Urothelium cell line (cell line): ENCODE results near the gene CHIA.
"Not testable (repeated sequence)": the region's sequence is repeated elsewhere in the genome, so short reads cannot be mapped to it uniquely, and the experiment has no call there.

ENCODE experiments used
- DNase-seq: peaks from one replicate; pipeline ENCODE4 v3.0.0; 2011; ENCODE audit warnings: low spot score, mixed read lengths
- FAIRE-seq: peaks from 2 replicates; lab custom pipeline; 2011; peaks lifted over from hg19 to GRCh38; lab: Jason Lieb, UNC

Gene CHIA

DNA sequence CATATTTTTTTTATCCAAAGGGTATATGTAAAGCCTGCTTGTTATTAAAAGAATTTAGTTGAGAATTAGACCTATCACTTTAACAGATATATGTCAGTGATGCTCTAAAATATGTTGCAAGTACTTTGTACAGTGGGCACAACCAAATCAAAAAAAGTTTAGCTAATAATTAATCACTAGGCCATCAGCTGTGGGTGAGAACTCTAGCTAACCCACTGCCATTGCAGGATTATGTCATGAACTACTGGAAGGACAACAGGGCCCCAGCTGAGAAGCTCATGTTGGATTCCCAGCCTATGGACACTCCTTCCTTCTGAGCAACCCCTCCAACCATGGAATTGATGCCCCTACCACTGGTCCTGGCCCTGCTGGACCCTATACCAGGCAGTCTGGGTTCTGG lies 6.8 kb upstream of the CHIA start:
- no peak for FAIRE-seq
- no peak for DNase-seq

DNA sequence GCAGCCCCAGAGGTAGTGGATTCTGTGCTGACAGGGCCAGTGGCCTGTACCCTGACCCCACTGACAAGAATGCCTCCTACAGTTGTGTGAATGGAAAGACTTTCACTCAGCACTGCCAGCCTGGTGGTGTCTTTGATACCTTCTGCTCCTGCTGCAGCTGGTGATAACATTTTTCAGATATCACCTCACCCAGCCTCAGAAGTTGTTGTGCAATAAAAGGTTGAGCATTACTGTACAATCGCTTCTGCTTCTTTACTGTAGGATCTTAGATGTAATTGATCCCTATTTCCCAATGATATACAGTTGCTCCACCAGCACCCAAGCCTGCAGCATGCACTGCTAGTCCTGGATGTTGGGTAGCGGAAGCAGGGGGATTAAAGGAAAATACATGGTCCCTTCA lies 4.8 kb upstream of the CHIA start:
- DNase-seq (no peak), FAIRE-seq (no peak)

DNA sequence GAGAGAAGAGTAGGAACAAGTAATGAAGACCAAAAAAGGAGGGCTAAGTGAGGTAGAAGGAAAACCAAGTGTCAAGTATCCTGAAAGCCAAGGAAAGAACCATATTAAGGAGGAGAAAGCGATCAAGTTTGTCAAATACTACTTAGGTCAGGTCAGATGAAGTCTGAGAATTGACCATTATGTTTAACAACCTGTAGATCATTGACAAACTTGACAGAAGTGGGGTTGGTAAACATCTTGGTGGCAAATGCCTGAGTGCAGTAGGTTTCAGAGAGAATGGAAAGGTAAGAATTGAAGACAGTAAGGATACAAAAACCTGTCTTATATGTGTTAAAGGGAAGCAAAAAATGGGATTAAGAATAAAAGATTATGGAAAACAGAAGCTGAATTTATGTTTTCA lies 3.7 kb upstream of the CHIA start:
- FAIRE-seq (no peak), DNase-seq (no peak)

DNA sequence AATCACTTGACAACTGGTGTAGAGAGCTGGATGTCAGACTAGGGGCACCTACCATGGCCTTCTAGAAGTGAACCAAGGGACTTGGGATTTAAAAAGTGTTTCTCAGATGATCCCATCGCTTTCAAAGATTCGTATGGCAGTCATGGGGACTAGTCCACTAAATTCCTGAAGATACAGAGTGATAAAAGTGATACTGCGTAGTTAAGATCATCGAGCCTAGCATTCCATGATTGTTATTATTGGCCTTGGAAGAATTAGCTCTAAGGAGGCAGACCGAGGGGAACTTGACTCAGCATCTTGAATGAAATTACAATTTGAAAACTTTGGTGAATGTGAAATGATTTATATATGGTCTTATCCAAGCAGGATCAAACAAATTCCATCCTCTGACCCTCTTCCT lies 1.3 kb upstream of the CHIA start:
- FAIRE-seq, result no peak

DNA sequence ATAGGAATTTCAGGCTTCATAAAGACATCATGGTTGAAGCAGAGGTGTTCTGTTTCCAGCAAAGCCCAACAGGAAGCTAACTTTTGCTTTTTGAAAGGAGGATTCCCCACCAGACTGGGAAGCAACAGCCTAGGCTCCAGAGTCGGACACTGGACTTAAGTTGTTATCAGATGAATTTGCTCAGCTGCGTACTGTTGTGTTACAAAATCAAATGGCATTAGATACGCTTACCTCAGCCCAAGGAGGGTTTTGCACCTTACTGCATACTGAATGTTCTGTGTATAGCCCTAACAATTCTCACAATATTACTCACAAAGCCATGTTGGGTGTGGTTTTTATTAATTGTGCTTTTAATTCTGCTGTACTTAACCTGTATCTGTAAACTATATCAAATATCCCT lies 547 bp upstream of the CHIA start:
- FAIRE-seq (no peak), DNase-seq (no peak)

More for the DNA sequence above, 1.3 kb upstream of the CHIA start:
- DNase-seq, result no peak

DNA sequence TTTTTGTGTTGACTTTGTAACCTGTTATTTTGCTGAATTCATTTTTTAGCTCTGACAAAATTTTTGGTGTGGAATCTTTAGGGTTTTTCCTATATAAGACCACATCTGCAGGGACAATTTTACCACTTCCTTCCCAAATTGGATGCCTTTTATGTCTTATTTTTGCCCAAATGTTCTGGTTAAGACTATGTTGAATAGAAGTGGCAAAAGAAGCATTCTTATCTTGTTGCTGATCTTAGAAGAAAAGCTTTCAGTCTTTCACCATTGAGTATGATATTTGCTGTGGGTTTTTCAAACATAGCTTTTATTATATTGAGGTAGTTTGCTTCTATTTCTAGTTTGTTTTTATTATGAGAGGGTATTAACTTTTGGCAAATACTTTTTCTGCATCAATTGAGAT lies 3.7 kb downstream of the CHIA start:
- DNase-seq (no peak), FAIRE-seq (no peak)

DNA sequence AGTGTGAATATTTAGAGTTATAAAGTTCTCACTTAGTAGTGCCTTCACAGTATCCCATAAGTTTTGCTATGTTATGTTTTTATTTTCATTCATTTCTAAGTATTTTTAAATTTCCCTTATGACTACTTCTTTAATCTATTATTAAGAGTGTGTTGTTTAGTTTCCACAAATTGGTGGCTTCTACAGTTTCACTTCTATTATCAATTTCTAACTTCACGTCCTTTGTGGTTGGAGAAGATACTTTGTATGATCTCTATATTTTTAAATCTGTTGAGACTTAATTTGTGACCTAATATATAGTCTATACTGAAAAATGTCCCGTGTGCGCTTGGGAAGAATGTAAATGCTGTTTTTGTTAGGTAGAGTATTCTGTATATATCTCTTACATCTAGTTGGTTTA lies 11.7 kb downstream of the CHIA start:
- DNase-seq (no peak), FAIRE-seq (no peak)

DNA sequence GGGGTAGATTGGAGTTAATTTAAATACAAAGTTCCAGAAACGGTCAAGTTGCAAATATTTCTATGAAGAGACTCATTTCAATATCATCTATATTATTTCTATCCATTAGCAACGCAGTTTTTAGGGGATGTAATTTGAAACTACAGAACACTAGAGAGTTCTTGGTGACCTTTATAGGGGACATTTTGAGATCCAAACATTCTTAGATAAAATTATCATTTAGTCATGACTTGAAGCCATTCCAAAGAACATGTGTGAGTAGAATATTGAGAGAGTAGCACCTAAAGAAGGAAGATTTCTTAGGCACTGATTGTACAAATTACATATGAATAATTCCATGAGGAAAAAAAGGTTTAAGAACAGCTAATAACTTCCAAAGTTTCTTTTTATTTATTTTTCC lies 19.0 kb downstream of the CHIA start:
- no peak for DNase-seq
- no peak for FAIRE-seq

DNA sequence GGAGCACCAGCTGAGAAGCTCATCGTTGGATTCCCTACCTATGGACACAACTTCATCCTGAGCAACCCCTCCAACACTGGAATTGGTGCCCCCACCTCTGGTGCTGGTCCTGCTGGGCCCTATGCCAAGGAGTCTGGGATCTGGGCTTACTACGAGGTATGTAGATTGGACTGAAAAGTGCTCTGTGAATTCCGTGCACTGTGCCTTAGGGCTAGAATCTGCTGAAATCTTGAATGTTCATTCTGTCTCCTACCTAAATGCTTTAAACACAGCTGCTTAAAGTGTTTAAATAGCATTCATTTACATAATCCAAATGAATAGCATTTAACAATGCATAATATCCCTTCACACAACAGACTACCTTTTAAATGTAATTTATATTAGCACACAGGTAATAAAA lies 27.9 kb downstream of the CHIA start:
- no peak for FAIRE-seq
- no peak for DNase-seq

DNA sequence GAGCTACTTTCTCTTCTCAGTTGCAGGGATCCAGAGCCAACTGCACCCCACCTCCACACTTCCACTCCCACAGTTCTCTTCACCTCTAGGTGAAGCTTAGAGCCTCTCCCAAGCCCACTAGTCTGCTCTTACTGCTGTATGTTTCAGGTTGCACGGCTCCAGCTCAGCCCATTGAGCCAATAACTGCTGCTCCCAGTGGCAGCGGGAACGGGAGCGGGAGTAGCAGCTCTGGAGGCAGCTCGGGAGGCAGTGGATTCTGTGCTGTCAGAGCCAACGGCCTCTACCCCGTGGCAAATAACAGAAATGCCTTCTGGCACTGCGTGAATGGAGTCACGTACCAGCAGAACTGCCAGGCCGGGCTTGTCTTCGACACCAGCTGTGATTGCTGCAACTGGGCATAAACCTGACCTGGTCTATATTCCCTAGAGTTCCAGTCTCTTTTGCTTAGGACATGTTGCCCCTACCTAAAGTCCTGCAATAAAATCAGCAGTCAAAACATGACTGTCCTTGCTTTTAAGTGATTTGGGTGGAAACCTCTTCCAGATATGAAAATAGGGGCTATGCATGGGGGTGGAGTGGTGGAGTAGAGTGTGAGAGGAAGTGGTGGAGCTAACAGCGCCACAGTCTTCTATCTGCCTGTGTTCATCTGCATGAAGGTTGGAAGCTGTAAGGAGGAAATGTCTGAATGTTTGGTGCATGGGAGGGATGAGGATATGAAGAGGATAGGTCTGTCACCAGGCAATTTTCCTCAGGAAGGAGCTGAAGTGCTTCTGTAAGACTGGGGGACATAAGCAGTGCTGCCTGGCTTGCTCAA lies 29.6 kb downstream of the CHIA start:
- no peak for FAIRE-seq
- no peak for DNase-seq

DNA sequence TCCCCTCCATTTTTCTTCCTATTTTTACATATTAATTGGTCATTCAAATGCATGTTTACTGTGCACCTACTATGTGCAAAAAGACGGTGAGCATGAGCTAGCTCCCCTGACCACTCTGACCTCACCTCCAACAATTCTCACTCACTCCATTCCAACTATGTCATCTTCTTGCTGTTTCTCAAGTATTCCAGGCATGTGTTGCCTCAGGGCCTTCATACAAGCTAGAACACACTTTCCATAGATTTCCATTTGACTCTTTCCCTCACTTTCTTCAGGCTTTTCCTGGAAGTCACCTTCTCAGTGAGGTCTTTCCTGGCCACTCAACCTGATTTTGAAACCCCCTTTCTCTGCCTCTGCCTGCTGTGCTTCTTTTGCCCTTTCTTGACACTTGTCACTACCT lies 32.6 kb downstream of the CHIA start:
- FAIRE-seq (no peak), DNase-seq (no peak)

DNA sequence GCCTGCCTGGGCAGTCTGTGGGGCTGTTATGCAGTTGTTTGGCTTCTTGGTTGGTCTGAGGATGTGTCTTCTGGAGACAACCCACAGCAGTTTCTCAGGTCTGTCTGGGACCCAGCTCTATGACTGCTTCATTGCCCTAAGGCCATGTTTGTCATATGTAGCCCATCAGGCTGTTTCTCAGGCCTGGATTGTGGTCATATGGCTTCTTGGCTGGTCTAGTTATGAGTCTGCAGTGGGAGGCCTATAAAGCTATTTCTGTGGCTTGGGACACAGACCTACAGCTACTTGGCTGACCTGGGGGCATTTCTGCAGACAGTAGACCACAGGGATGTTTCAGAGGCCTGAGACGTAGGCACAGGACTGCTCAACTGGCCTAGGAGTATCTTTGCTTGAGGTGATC lies 41.5 kb downstream of the CHIA start:
- FAIRE-seq (no peak), DNase-seq (no peak)

DNA sequence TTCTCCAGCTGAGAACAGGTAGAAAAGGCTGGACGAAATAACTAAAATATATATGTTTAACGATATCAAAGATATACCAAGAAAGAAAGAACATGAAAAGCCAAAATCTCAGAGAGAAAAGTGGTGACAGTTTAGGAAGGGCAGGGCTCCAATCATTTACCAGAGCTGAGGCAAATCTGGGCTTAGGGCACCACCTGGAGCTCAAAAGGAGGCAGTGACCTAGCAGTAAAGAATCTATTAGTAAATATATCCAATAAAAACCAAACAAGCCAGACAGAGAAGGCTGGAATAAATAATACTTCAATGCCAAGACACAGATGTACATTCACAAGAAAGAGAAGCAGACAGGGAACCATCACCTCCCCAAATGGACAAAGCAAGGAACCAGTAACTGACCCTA lies 43.5 kb downstream of the CHIA start:
- FAIRE-seq (no peak), DNase-seq (peak; percentile 51)

DNA sequence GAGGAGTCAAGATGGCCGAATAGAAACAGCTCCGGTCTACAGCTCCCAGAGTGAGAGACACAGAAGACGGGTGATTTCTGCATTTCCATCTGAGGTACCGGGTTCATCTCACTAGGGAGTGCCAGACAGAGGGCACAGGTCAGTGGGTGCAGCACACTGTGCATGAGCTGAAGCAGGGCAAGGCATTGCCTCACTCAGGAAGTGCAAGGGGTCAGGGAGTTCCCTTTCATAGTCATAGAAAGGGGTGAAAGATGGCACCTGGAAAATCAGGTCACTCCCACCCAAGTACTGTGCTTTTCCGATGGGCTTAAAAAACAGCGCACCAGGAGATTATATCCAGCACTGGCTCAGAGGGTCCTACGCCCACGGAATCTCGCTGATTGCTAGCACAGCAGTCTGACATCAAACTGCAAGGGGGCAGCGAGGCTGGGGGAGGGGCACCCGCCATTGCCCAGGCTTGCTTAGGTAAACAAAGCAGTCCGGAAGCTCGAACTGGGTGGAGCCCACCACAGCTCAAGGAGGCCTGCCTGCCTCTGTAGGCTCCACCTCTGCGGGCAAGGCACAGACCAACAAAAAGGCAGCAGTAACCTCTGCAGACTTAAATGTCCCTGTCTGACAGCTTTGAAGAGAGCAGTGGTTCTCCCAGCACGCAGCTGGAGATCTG lies 44.7 kb downstream of the CHIA start:
- FAIRE-seq, DNase-seq: not testable (repeated sequence)

DNA sequence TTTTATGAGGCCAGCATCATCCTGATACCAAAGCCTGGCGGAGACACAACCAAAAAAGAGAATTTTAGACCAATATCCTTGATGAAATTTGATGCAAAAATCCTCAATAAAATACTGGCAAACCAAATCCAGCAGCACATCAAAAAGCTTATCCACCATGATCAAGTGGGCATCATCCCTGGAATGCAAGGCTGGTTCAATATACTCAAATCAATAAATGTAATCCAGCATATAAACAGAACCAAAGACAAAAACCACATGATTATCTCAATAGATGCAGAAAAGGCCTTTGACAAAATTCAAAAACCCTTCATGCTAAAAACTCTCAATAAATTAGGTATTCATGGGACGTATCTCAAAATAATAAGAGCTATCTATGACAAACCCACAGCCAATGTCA lies 48.2 kb downstream of the CHIA start:
- DNase-seq, result not testable (repeated sequence)

DNA sequence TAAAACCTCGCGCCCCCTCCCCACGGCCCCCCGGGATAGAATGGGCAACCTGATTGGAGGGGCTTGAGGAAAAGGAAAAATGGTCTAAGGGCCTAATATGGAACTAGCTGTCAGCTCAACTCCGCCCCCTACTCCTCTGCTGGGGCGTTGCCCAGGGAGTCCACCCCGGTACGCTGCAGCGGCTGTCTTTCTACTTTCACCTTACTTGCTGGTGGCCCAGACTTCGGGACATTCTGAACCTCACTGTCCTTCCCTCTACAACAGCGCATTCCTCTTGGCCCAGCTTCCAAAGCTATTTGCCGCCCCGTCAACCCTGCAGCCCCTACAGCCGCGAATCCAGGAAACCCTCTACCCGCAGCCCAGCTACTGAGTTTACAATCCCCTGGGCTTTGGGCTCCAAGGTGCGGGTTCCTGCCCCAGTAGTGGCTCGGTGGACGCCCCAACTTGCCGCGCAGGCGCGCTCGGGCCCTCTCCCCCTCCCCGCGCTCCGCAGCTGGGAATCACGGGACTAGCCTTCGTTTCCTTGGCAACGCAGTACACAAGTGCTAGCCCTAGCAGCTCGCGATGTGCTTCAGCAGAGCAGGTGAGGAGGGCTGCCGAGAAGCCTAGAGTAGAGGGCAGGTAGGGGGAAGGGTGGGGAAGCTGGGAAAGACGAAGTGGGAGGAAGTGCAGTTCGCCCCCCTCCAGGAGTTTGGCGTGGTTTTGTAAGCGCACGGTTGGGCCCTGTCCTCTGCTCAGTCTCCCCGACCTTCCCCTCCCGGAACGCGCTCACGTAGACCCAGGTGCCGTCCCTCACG lies 55.6 kb downstream of the CHIA start:
- FAIRE-seq (no peak), DNase-seq (peak; percentile 93)

More for the DNA sequence above, 48.2 kb downstream of the CHIA start:
- FAIRE-seq, result not testable (repeated sequence)

DNA sequence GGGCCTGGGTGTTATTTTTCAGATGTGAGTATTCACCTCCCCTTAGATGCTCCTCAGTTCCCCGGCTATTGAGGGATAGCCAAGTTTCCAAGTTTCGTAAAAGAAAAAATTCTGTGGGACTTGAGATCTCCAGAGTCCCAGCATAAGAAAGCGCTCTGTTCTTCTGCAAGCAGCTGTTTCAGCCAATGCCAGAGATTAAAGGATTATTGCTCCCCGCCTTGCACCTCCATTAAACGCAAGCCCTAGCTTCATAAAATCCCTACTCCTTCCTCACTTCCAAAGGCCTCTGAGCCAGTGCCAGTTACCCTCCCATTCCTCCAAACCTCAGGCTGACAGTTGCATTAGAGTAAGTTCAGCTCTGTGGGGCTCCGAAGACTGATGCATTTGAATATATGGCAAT lies 56.4 kb downstream of the CHIA start:
- no peak for FAIRE-seq
- no peak for DNase-seq

DNA sequence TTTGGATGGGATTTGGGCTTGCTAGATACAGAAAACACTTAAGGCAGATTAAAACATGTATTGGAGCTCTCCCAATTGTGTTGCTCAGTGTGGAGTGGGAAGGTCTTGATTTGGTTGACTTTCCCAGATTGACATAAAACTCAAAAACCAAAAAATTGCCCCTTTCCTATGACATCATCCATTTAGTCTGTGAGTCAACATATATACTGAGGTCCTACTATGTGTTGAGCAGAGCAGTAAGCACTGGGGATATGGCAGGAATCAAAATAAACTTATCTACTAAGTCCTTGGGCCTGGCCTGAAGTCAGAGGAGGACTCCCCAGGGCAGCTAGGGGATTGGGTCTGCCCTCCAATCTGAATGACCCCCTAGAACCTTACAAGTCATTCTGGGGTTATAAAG lies 61.0 kb downstream of the CHIA start:
- no peak for FAIRE-seq
- no peak for DNase-seq

DNA sequence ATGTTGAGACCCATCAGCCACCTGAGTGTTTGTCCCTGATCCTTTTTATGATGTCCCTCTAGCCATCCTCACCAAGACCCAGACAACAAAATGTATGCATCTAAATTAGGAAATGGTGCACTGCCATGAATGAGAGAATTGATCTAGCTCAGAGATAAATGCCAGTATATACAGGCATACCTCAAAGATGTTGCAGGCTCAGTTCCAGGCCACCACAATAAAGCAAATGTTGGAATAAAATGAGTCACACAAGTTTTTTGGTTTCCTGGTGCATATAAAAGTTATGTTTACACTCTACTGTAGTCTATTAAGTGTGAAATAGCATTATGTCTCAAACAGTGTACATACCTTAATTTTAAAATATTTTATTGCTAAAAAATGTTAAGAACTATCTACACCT lies 63.9 kb downstream of the CHIA start:
- DNase-seq, result no peak
- peak; percentile 61 for FAIRE-seq

DNA sequence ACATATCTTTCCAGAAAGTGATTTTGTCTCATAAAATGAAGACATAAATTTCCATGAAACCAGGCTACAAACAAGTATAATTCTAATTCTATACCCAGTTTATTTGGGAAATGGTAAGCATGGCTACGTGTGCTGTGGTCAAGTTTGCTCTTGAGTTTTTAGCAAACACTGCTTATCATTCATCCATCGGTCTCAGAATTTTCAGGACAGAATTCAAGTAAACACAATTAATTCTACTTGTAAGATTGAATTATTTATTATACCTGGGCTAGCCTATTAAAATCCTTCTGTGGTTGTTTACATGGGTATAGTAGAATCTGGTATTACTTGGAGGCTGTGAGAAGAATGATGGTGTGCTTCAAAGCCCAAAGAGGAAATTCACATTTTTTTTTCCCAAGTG lies 68.3 kb downstream of the CHIA start:
- DNase-seq, result no peak
- no peak for FAIRE-seq

DNA sequence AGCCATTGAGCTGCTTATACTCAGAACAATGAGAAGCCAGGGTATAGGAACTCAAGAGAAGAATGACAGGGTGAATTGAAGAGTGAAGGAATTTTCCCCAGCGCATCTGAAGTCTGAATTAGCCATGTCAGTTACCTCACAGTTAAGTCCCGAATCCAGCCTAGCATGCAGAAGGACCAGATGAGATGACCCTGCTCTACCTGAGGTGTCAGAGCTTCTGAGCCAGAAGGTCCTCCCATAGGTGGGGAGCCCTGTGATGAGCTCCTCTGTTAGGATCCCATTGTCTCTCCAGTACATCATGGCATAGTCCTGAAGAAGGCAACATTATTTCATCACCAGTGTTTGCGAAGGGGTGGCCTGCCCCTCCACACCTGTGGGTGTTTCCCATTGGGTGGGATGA lies 68.7 kb downstream of the CHIA start:
- DNase-seq (no peak), FAIRE-seq (no peak)

DNA sequence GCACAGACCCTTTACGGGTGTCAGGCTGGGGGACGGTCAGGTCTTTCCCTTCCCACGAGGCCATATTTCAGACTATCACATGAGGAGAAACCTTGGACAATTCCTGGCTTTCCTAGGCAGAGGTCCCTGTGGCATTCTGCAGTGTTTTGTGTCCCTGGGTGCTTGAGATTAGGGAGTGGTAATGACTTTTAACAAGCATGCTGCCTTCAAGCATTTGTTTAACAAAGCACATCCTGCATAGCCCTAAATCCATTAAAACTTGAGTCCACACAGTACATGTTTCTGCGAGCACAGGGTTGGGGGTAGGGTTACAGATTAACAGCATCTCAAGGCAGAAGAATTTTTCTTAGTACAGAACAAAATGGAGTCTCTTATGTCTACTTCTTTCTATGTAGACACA lies 69.6 kb downstream of the CHIA start:
- DNase-seq, FAIRE-seq: not testable (repeated sequence)
